ENCODE results near the gene DRD1.

DNA sequence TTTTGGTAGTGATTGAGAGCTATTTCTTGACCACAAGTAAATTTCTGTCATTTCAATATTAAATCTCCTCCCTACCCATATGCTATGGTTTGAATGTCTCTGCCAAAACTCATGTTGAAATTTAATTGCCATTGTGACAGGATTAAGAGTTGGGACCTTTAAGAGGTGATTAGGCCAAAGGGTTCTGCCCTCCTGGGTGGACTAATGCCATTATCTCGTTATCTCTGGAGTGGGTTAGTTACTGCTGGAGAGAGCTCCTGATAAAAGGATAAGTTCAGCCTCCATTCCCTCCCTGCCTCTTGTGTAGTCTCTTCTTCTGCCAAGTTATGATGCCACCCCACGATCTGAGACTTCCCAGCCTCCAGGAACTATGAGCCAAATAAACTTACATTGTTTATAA lies 3.6 kb upstream of the DRD1 start:
- TF ChIP-seq, protein P1, sequence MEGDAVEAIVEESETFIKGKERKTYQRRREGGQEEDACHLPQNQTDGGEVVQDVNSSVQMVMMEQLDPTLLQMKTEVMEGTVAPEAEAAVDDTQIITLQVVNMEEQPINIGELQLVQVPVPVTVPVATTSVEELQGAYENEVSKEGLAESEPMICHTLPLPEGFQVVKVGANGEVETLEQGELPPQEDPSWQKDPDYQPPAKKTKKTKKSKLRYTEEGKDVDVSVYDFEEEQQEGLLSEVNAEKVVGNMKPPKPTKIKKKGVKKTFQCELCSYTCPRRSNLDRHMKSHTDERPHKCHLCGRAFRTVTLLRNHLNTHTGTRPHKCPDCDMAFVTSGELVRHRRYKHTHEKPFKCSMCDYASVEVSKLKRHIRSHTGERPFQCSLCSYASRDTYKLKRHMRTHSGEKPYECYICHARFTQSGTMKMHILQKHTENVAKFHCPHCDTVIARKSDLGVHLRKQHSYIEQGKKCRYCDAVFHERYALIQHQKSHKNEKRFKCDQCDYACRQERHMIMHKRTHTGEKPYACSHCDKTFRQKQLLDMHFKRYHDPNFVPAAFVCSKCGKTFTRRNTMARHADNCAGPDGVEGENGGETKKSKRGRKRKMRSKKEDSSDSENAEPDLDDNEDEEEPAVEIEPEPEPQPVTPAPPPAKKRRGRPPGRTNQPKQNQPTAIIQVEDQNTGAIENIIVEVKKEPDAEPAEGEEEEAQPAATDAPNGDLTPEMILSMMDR (IDR thresholded peaks at IDR 0.05; ENCODE audit: low read depth, low read length) = no peak
- TF ChIP-seq MAX (IDR thresholded peaks at IDR 0.05; ENCODE audit: low read depth, low read length) = no peak
- TF ChIP-seq POLR2A (IDR thresholded peaks at IDR 0.05; ENCODE audit: extremely low read depth, insufficient read length) = no peak
- no peak for TF ChIP-seq MYC (IDR thresholded peaks at IDR 0.05; ENCODE audit: low read depth, low read length)

All from NB4 (cell line).